IMR-90 (cell line): ENCODE data around the gene RGPD4. TPM values are rescaled to one million over a fixed set of nuclear protein-coding genes. Genes with fewer than 3 reads are reported as not detected.

ENCODE experiments used
- microRNA-seq, 2 experiments: library from miRNA; stranded (forward) in 1 of 2; unstranded in 1 of 2; fragments of 10-50 nt in 1 of 2; fragments of <30 nt in 1 of 2; gene quantifications in 1 of 2; microRNA quantifications in 1 of 2; one replicate each; pipeline versions ENCODE3 to v1.1.0; 2013 to 2020; ENCODE audit not compliant: insufficient read depth in 1 of 2, insufficient read length in 1 of 2, unreplicated experiment in 1 of 2
- polyA plus RNA-seq, 3 experiments: library from polyadenylated mRNA; depleted of rRNA; stranded (reverse); fragments of >200 nt; gene quantifications; 2 replicates each; pipeline ENCODE4 v1.2.3, GENCODE V29; 2012; ENCODE audit warnings: low replicate concordance in 1 of 3
- small RNA-seq, 5 experiments: library from RNA; depleted of rRNA; stranded (forward); fragments of <200 nt; gene quantifications; one replicate each; pipeline ENCODE3, GENCODE V24; 2012
- total RNA-seq: library from RNA; depleted of rRNA; stranded (reverse); fragments of >200 nt; gene quantifications from 2 replicates; pipeline ENCODE4 v1.2.3, GENCODE V29; 2012; rRNA removed

Gene RGPD4
- total and polyA plus RNA-seq, 2 of the 4 experiments (the other 2 are of a cell fraction): not detected

Small RNA genes lying within 50 kb of the gene (microRNA-seq; reads per million reads assigned to microRNA genes)
- not detected for gene AC009963.1 (ENCODE audit: insufficient read depth, insufficient read length)
- not detected for gene AC009963.2 (ENCODE audit: insufficient read depth, insufficient read length)

Small RNA genes lying within 50 kb of the gene (small RNA-seq; reads per million reads assigned to genes)
- gene AC009963.1 (0 reads per million in 5 experiments), gene AC009963.2 (0 reads per million in 5 experiments)

Other genes with a start within 250 kb of the RGPD4 start
- not detected in 2 replicates for gene SLC5A7, start 159.6 kb downstream of the RGPD4 start, total RNA-seq
- gene SLC5A7, start 159.6 kb downstream of the RGPD4 start, polyA plus RNA-seq (2012; rRNA removed): not detected in 2 replicates